ENCODE results near the gene ANKRD13D. TPM values are rescaled to one million over a fixed set of nuclear protein-coding genes. Genes with fewer than 3 reads are reported as not detected.
A peak's percentile ranks its signal among the peaks of the same experiment; 100 is the strongest.

ANKRD13D gene
- total and polyA plus RNA-seq, 9 donors = 5.6 to 60.9 (median 41.3) TPM

DNA sequence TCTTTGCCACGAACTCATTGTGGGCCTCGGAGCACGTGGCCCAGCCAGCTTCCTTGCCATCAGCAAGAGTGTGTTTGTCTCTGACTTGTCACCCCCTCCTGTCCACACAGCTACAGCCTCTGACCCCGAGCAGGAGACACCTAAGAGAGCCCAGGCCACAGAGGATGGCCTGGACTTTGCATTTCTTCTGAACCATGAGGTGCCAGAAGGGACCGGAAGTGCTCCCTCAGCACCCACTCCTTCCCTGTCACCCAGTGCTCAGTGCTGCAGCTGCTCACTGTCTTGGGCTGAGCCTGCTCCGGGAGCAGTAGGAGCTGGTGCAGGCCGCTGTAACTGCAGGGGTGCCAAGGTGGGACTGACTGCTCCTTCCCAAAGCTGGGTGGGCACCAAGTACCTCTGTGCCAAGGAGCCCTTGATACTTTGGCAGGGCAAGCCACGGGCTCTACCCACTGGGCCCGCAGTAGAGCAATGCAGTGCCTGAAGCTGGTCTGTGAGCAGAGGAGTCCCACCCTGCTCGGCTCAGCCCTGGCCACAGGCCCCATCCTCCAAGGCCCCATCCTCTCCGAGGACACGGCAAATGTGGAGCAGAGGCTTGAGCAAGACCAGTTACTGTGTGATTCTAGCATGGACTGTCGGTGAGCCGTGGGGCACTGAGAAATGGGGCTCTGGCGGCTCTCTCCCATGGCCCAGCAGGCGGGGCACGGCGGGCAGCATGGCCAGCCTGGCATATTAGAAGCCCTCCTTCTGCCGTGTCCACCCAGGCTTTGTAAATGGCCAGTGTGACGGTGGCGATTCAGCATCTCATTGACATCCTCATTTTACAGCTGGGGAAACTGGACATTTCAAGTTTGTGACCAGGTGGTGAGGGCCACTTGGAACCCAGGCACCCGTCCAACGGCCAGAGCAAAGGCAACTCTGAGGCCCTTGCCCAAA is 16.5 kb upstream of the ANKRD13D start:
- TF ChIP-seq EP300 (IDR thresholded peaks at IDR 0.05) = no peak
- TF ChIP-seq, protein P1, sequence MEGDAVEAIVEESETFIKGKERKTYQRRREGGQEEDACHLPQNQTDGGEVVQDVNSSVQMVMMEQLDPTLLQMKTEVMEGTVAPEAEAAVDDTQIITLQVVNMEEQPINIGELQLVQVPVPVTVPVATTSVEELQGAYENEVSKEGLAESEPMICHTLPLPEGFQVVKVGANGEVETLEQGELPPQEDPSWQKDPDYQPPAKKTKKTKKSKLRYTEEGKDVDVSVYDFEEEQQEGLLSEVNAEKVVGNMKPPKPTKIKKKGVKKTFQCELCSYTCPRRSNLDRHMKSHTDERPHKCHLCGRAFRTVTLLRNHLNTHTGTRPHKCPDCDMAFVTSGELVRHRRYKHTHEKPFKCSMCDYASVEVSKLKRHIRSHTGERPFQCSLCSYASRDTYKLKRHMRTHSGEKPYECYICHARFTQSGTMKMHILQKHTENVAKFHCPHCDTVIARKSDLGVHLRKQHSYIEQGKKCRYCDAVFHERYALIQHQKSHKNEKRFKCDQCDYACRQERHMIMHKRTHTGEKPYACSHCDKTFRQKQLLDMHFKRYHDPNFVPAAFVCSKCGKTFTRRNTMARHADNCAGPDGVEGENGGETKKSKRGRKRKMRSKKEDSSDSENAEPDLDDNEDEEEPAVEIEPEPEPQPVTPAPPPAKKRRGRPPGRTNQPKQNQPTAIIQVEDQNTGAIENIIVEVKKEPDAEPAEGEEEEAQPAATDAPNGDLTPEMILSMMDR (IDR thresholded peaks at IDR 0.05) = no peak
- no peak for TF ChIP-seq POLR2A (IDR thresholded peaks at IDR 0.05)
- Histone ChIP-seq H3K27me3 (no peaks in the 10 kb centered on the region), H3K9me3 (no peaks in the 10 kb centered on the region), H3K4me1 (ENCODE audit: insufficient read depth) (peaks cover 56% of the 10 kb centered on the region), H3K27ac (no peak overlapping the region), H3K4me3 (no peak overlapping the region), H3K36me3 (no peaks in the 10 kb centered on the region)
- intact Hi-C loops (cut with DNase I) = loop anchor here in 2 of 4 donors (5.0 to 10.0 kb wide), 2 partner anchors 35 to 122 kb away; partner anchors contain the start of gene RAD9A (in 1 of the 2)
- DNase-seq = peak in 4 of 5 donors; percentile 20 to 35 (median 24)
- 66 to 80% (median 69%) methylated on average over 23 of the region's 23 CpGs for WGBS, 3 donors

DNA sequence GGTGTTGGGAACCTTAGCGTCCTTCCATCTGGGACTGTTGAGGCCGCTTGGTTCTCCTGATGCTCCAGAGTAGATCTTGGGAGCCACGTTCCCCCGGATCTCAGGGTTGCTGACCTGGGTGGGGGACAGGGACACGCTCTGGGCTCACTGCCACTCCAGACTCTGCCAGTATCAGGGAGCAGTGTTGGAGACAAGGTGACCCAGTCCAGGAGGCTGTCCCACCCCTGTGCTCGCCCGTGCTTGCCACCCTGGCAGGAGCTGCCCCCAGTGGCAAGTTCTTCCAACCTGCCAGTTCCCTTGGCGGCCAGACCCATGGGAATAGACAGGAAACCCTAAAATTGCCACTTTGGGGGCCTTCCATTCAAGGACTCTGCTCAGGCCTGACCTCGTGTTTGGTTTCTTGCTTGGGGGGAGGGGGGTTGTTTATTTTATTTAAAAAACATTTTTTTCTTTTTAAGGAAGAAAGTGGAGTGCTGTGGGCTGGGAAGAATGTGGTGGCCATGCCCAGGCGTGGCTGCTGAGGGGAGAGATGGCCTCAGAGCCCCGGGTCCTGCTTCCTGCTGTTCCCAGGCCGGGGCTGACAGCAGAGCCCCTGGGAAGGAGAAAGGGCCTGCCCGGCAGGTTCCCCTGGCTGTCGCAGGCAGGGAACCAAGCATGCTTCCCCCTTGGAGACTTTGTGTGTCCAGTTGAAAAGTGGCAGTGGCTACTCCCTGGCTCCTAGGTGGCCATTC is 15.7 kb upstream of the ANKRD13D start:
- H3K4me1 ChIP-seq (ENCODE audit: insufficient read depth) = peaks cover 58% of the 10 kb centered on the region
- WGBS, 3 donors = 47 to 50% (median 47%) methylated on average over 14 of the region's 14 CpGs

DNA sequence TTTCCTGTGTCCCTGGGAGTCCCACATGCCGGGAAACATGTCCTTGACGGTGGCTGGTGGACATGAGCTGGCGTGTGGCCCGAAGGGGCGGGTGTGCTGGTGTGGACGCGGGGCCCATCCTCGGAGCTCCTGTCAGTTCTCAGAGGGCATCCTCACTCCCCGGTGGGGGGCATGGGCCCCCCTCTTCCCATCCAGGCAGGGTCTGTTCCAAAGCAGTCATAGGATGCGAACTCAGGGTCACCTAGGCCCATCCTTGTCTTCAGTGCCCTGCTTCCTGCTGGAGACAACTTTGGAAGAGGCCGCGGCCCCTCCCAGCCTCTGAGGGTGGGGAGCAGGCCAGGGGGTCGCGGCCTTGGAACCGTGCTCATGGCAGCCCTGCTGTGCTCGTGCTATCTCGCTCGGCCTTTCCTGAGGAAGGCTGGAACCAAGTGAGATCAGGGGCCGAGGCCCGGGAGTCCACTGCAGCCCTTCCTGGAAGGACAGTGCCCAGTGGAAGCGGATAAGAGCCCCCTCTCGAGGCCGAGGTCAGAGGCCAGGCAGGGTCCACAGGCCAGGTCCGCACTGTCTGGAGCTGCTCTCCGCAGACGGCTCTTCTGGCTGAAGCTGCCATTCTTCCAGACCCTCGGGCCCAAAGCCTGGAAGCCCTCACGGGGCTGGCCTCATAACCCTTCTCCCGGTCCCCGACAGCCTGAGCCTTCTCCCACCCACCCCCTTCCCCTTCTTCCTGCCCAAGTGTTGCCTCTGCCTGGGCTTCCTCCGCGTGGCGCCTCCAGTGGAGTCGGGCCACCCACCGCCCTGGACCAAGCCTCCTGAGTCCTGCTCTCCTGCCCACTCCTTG is 14.1 kb upstream of the ANKRD13D start:
- TF ChIP-seq POLR2A (IDR thresholded peaks at IDR 0.05) = no peak
- no peak for TF ChIP-seq EP300 (IDR thresholded peaks at IDR 0.05)
- TF ChIP-seq, protein P1 (IDR thresholded peaks at IDR 0.05) = no peak
- 42 to 52% (median 51%) methylated on average over 32 to 35 of the region's 35 CpGs for WGBS, 3 donors
- no peak overlapping the region for H3K4me3 ChIP-seq
- no peaks in the 10 kb centered on the region for H3K36me3 ChIP-seq
- peak in 3 of 5 donors; percentile 53 to 75 (median 59) for DNase-seq
- no peaks in the 10 kb centered on the region for H3K9me3 ChIP-seq
- H3K27me3 ChIP-seq = no peaks in the 10 kb centered on the region
- intact Hi-C loops (cut with DNase I) = loop anchor here in 2 of 4 donors (5.0 to 10.0 kb wide), 2 partner anchors 32 to 120 kb away; partner anchors contain the start of gene RAD9A (in 1 of the 2)
- H3K27ac ChIP-seq = peak overlapping the region; percentile 60 to 66
- H3K4me1 ChIP-seq (ENCODE audit: insufficient read depth) = peaks cover 52% of the 10 kb centered on the region

More for the DNA sequence above, 15.7 kb upstream of the ANKRD13D start:
- Histone ChIP-seq H3K27me3 (no peaks in the 10 kb centered on the region), H3K4me3 (no peak overlapping the region), H3K27ac (no peak overlapping the region), H3K9me3 (no peaks in the 10 kb centered on the region), H3K36me3 (no peaks in the 10 kb centered on the region)
- intact Hi-C loops (cut with DNase I) = loop anchor here in 2 of 4 donors (5.0 to 10.0 kb wide), 2 partner anchors 34 to 121 kb away; partner anchors contain the start of gene RAD9A (in 1 of the 2)
- TF ChIP-seq, protein P1 (IDR thresholded peaks at IDR 0.05) = no peak
- TF ChIP-seq POLR2A (IDR thresholded peaks at IDR 0.05) = no peak
- TF ChIP-seq EP300 (IDR thresholded peaks at IDR 0.05) = no peak
- DNase-seq = peak in 4 of 5 donors; percentile 23 to 42 (median 30)
